Heart left ventricle (tissue), 16 donors: ENCODE data around the gene COLEC12. TPM values are rescaled to one million over a fixed set of nuclear protein-coding genes. Genes with fewer than 3 reads are reported as not detected.

Experiments
- ATAC-seq, 4 donors: fragments of 200-7000 bp; cut with Tn5 transposase; one replicate each; pipeline ENCODE4 v1.9.1; 2020 to 2022; ENCODE audit warnings: moderate library complexity in 4 of 4, mild to moderate bottlenecking in 3 of 4, moderate number of reproducible peaks in 1 of 4
- DNase-seq, 5 donors: peaks; one replicate each; pipeline ENCODE4 v3.0.0-alpha.2; 2020
- H3K27ac ChIP-seq, 12 donors: fragments of 200-600 bp; sonication (generic) in 4 of 12; one replicate each; pipeline versions ENCODE4 v1.5.0 to v1.8.0; 2016 to 2022; ENCODE audit warnings: mild to moderate bottlenecking in 2 of 12
- H3K27me3 ChIP-seq, 9 donors: fragments of 200-600 bp; sonication (generic) in 2 of 9; one replicate each; pipeline versions ENCODE4 v1.5.1 to v1.8.0; 2016 to 2022; ENCODE audit warnings: mild to moderate bottlenecking in 3 of 9
- H3K36me3 ChIP-seq, 9 donors: fragments of 200-600 bp; sonication (generic) in 2 of 9; one replicate each; pipeline versions ENCODE4 v1.5.0 to v1.8.0; 2018 to 2022; ENCODE audit warnings: mild to moderate bottlenecking in 2 of 9
- H3K4me1 ChIP-seq, 12 donors: fragments of 200-600 bp; sonication (generic) in 4 of 12; one replicate each; pipeline versions ENCODE4 v1.5.0 to v1.8.0; 2016 to 2022; ENCODE audit warnings: mild to moderate bottlenecking in 3 of 12
- H3K4me3 ChIP-seq, 12 donors: fragments of 200-600 bp; sonication (generic) in 4 of 12; one replicate each; pipeline versions ENCODE4 v1.5.0 to v1.8.0; 2017 to 2022; ENCODE audit warnings: mild to moderate bottlenecking in 9 of 12, moderate library complexity in 4 of 12
- H3K9me3 ChIP-seq, 12 donors: fragments of 200-600 bp; sonication (generic) in 4 of 12; one replicate each; pipeline versions ENCODE4 v1.5.0 to v1.8.0; 2016 to 2022; ENCODE audit warnings: mild to moderate bottlenecking in 1 of 12
- CTCF ChIP-seq, 12 donors: fragments of 200-600 bp; sonication (generic) in 4 of 12; IDR thresholded peaks; one replicate each; pipeline versions ENCODE4 v1.5.0 to v1.8.0; 2018 to 2022; ENCODE audit warnings: antibody characterized with exemption in 12 of 12, mild to moderate bottlenecking in 5 of 12
- POLR2A ChIP-seq, 2 donors: fragments of 450-650 bp; IDR thresholded peaks; one replicate each; pipeline ENCODE4 v1.6.1; 2017; ENCODE audit warnings: antibody characterized with exemption in 2 of 2, mild to moderate bottlenecking in 2 of 2, moderate library complexity in 2 of 2
- WGBS, 4 donors: extraction: QIAGEN DNeasy Blood & Tissue Kit in 2 of 4; methylation state at CpG; one replicate each; pipeline versions ENCODE4 v1.1.5 to v1.1.7; 2013 to 2018; 5-methylcytosine and 5-hydroxymethylcytosine counted together
- intact Hi-C, 10 donors: fragments of 100-400 bp; cut with DNase I; formaldehyde crosslinking; loops; one replicate each; pipeline versions ENCODE4 v1.11.1 to v1.14.2; 2022
- polyA plus RNA-seq, 2 donors: library from polyadenylated mRNA; stranded (reverse); fragments of 200-250 nt; gene quantifications; one replicate each; pipeline ENCODE4 v1.2.3, GENCODE V29; 2013
- total RNA-seq, 9 donors: library from RNA; depleted of rRNA in 2 of 9; stranded (reverse); fragments of >200 nt in 2 of 9; fragmentation: NEBNext Ultra II Directional in 3 of 9; extraction: Animal tissue kit (Norgen Biotek cat#: 25700) in 3 of 9; gene quantifications; one replicate each; pipeline versions ENCODE4 v1.1.0 to v1.2.4, GENCODE V29; 2016 to 2023
- donor health status: ischemic (EF 13 %, LVEDD 7.1; RV severe dilation, severe dysfunction).
- donor health status: healthy with polysubstance abuse.
- donor health status: DM: no; HTN: yes; CAD: no.
- donor health status: DM: no; HTN: no; CAD: no.
- donor health status: ischemic (EF 25% LVEDD 6.9; RV normal size, moderate dysfunction).
- donor health status: ischemic (EF 25% LVEDD 5.7; RV mildly dilated, moderate dysfunction).
- donor health status: healthy.
- donor health status: DM: yes; HTN: yes; CAD: no.
- donor health status: ischemic (EF 35%, LVEDD 5.7; RV mildly dilated, moderate dysfunction).
- donor health status: nonischemic (EF 11% LVEDD 7.7; RV severe dilation, severe dysfunction).
- donor health status: DM: yes; HTN: yes; CAD: no.
- donor health status: PGD.
- donor health status: ischemic (EF 29% LVEDD 5.4; RV normal size, mild dysfunction).
- donor health status: nonischemic (EF 23%, LVEDD 6.1; RV moderate dilation, normal function).

COLEC12 gene
- total and polyA plus RNA-seq, 11 donors, result 2.2 to 35.9 (median 7.9) TPM

DNA sequence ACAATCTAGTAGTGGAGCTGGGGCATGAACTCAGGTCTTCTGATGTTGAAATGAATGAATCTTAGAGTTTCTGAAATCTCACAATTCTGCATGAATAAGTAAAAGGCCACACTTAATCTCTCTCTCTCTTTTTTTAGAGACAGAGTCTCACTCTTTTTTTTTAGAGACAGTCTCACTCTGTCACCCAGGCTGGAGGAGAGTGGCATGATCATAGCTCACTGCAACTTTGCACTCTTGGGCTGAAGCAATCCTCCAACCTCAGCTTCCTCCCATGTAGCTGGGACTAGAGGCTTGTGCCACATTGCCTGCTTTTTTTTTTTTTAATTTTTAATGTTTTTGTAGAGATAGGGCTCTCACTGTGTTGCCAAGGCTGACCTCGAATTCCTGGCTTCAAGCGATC is 163.8 kb downstream of the COLEC12 start:
- Histone ChIP-seq H3K27me3 (no peaks in the 10 kb centered on the region), H3K4me3 (no peak overlapping the region), H3K9me3 (no peaks in the 10 kb centered on the region), H3K4me1 (peaks cover 0 to 27% (median 10%) of the 10 kb centered on the region in 12 donors), H3K27ac (no peak overlapping the region), H3K36me3 (peaks cover 0 to 4% (median 0%) of the 10 kb centered on the region in 9 donors)
- ATAC-seq (no peak), DNase-seq (no peak)
- intact Hi-C loops, result loop anchor here in 2 of 10 donors (10.0 kb wide), 2 partner anchors 118 to 158 kb away; no protein-coding TSS in a partner anchor
- TF ChIP-seq POLR2A (IDR thresholded peaks at IDR 0.05) (no peak), CTCF (IDR thresholded peaks at IDR 0.05) (no peak)
- WGBS, 4 donors, result 82 to 97% (median 86%) methylated on average over 2 of the region's 2 CpGs

DNA sequence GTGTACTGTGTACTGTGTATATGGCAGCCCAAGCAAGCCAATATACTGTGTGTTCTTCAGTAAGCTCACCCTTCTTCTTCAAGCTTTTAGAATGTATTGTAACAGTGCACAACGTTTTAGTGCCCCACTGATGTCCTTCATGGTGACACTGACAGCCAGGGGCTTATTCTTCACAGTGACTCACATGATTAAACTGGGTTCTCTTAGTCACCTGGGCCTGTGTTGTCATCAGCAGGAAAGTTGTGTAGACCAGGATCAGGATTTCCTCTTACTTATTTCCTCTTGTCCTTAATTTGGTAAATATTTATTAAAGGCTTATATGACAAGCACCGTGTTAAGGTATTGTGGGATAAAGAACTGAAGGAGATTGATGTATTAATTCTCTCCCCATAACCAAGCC is 164.8 kb downstream of the COLEC12 start:
- intact Hi-C loops, result loop anchor here in 2 of 10 donors (10.0 kb wide), 2 partner anchors 119 to 159 kb away; no protein-coding TSS in a partner anchor
- TF ChIP-seq CTCF (IDR thresholded peaks at IDR 0.05), result no peak
- no peak for TF ChIP-seq POLR2A (IDR thresholded peaks at IDR 0.05)
- DNase-seq (no peak), ATAC-seq (peak in 1 of 4 donors; percentile 17)
- Histone ChIP-seq H3K27me3 (no peaks in the 10 kb centered on the region), H3K9me3 (no peaks in the 10 kb centered on the region), H3K4me1 (peaks cover 0 to 37% (median 18%) of the 10 kb centered on the region in 12 donors), H3K36me3 (peaks cover 0 to 4% (median 0%) of the 10 kb centered on the region in 9 donors), H3K4me3 (no peak overlapping the region), H3K27ac (no peak overlapping the region)
- WGBS, 4 donors, result 51 to 56% (median 53%) methylated on average over 2 of the region's 2 CpGs

DNA sequence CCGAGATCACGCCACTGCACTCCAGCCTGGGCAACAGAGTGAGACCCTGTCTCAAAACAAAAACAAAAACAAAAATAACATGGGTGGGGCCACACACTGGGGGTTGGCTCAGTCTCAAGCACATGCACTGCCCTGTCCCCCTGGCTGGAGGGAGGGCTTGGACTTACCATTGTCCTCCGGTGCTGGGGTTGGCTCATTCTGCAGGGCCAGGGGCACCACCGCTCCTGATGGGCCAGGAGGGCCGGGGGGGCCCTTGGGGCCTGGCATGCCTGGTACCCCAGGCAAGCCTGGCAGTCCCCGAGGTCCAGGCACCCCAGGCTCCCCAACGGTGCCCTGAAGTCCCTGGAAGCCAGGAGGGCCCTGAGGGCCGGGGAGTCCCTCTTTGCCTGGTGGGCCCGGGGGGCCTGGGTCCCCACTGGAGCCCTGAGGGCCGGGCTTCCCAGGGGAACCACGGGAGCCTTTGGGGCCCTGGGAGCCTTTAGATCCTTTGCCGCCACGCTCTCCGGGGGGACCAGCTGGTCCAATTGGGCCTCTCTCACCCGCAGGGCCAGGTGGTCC is 165.8 kb downstream of the COLEC12 start:
- ATAC-seq (no peak), DNase-seq (no peak)
- no peaks in the 10 kb centered on the region for H3K9me3 ChIP-seq
- H3K27me3 ChIP-seq, result no peaks in the 10 kb centered on the region
- H3K4me3 ChIP-seq, result no peak overlapping the region
- peaks cover 0 to 38% (median 18%) of the 10 kb centered on the region in 12 donors for H3K4me1 ChIP-seq
- H3K36me3 ChIP-seq, result peaks cover 0 to 4% (median 0%) of the 10 kb centered on the region in 9 donors
- no peak overlapping the region for H3K27ac ChIP-seq
- 94 to 100% (median 97%) methylated on average over 9 to 15 of the region's 15 CpGs for WGBS, 4 donors
- intact Hi-C loops, result loop anchor here in 3 of 10 donors (5.0 to 10.0 kb wide), 3 partner anchors 120 to 160 kb away; no protein-coding TSS in a partner anchor
- TF ChIP-seq CTCF (IDR thresholded peaks at IDR 0.05) (no peak), POLR2A (IDR thresholded peaks at IDR 0.05) (no peak)

DNA sequence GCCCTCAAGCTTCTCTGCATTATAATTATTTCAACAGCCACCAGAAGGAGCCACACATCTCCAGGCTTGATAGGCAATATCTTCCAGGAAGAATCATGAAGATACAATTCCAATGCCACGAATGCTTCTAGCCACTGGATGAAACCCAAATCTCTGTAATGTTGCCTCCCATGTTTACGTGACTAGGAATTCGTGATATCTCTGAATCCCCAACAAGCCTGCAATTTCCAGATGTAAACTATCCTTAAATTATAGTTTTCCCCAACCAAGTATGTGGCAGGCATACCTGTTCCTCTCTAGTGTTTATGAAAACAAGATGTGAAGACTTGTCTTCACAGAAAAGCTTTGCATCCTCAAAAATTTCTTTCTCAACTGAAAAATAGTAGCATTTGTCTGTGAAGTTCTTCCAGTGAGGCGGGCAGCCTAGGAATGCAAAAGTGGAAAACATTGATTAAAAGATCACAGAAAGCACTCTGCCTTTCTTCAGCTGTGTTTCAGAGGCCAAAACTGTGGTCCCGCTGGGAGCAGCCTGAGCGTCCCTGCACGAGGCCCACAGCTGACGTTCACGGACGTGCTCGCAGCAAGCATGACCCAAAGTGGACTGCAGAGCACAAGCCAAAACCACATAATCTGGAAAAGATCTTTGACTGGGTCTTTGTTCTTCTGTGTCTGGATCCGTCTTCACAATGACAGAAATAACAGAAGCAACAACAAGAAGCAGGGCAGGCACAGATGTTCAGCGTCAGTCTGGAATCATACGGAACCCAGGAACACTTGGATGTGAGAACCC is 167.6 kb downstream of the COLEC12 start:
- Histone ChIP-seq H3K4me1 (peaks cover 0 to 38% (median 18%) of the 10 kb centered on the region in 12 donors), H3K9me3 (no peaks in the 10 kb centered on the region), H3K27ac (peak overlapping the region in 7 of 12 donors; percentile 9 to 67 (median 51)), H3K27me3 (no peaks in the 10 kb centered on the region), H3K4me3 (no peak overlapping the region), H3K36me3 (peaks cover 0 to 7% (median 0%) of the 10 kb centered on the region in 9 donors)
- TF ChIP-seq POLR2A (IDR thresholded peaks at IDR 0.05) (no peak), CTCF (IDR thresholded peaks at IDR 0.05) (no peak)
- intact Hi-C loops, result loop anchor here in 3 of 10 donors (5.0 to 10.0 kb wide), 3 partner anchors 122 to 162 kb away; no protein-coding TSS in a partner anchor
- WGBS, 4 donors, result 46 to 62% (median 56%) methylated on average over 14 of the region's 14 CpGs
- DNase-seq (peak; percentile 37 to 77 (median 62)), ATAC-seq (peak; percentile 58 to 71 (median 66))
